HepG2 (cell line): ENCODE results near the gene ALK. TPM values are rescaled to one million over a fixed set of nuclear protein-coding genes. Genes with fewer than 3 reads are reported as not detected.

ENCODE experiments used
- HOMEZ ChIP-seq: IDR thresholded peaks from 2 replicates; pipeline ENCODE4 v1.6.1; 2016; ENCODE audit warnings: low read depth
- MTF2 ChIP-seq: sonication (generic); formaldehyde crosslinking; IDR thresholded peaks from 2 replicates; pipeline ENCODE4 v1.5.0; 2020; ENCODE audit warnings: missing genetic modification reagents, borderline replicate concordance
- NR2F2 ChIP-seq: IDR thresholded peaks from 2 replicates; pipeline ENCODE4 v1.6.1; 2012; ENCODE audit warnings: low read depth, inconsistent platforms, borderline replicate concordance
- POLR2A ChIP-seq, 2 experiments: IDR thresholded peaks; 2 replicates each; pipeline ENCODE4 v1.6.1; 2011; ENCODE audit warnings: low read depth in 2 of 2, low read length in 2 of 2, mild to moderate bottlenecking in 1 of 2, moderate library complexity in 1 of 2; ENCODE audit not compliant: insufficient read depth in 1 of 2
- SP140L ChIP-seq: sonication (generic); formaldehyde crosslinking; IDR thresholded peaks from 2 replicates; pipeline ENCODE4 v1.4.0; 2020; ENCODE audit warnings: missing genetic modification reagents, borderline replicate concordance
- ZNF329 ChIP-seq: sonication (generic); formaldehyde crosslinking; IDR thresholded peaks from 2 replicates; pipeline ENCODE4 v1.9.0; 2021; ENCODE audit warnings: low read depth, mild to moderate bottlenecking, missing genetic modification reagents
- ZNF564 ChIP-seq: sonication (generic); formaldehyde crosslinking; IDR thresholded peaks from 2 replicates; pipeline ENCODE4 v1.8.1; 2023; ENCODE audit warnings: mild to moderate bottlenecking, missing genetic modification reagents
- ZNF598 ChIP-seq: sonication (generic); formaldehyde crosslinking; IDR thresholded peaks from 2 replicates; pipeline ENCODE4 v1.5.1; 2020; ENCODE audit warnings: mild to moderate bottlenecking, missing genetic modification reagents, borderline replicate concordance
- ZNF619 ChIP-seq: sonication (generic); formaldehyde crosslinking; IDR thresholded peaks from 2 replicates; pipeline ENCODE4 v1.4.0; 2020; ENCODE audit warnings: mild to moderate bottlenecking, missing genetic modification reagents
- ZNF768 ChIP-seq: sonication (generic); formaldehyde crosslinking; IDR thresholded peaks from 2 replicates; pipeline ENCODE4 v1.4.0; 2020; ENCODE audit warnings: missing genetic modification reagents
- polyA plus RNA-seq, 8 experiments: library from polyadenylated mRNA; depleted of rRNA in 3 of 8; stranded (reverse) in 7 of 8; unstranded in 1 of 8; fragments of >200 nt; fragmentation: Illumina TruSeq in 4 of 8; extraction: Trizol in 4 of 8; gene quantifications; 2 replicates each; pipeline versions ENCODE4 v1.2.1 to v1.2.3, GENCODE V29; 2011 to 2016; ENCODE audit warnings: low read depth in 4 of 8, missing spikeins in 1 of 8, mixed read lengths in 1 of 8; ENCODE audit not compliant: insufficient read depth in 1 of 8
- total RNA-seq, 5 experiments: library from RNA; depleted of rRNA; stranded (reverse); fragments of >200 nt; fragmentation: Illumina TruSeq; extraction: Trizol; gene quantifications; 2 replicates each; pipeline ENCODE4 v1.2.3, GENCODE V29; 2016; ENCODE audit warnings: low read depth in 1 of 5
- TF ChIP-seq, protein P1 (sequence below): IDR thresholded peaks from 2 replicates; pipeline ENCODE4 v1.6.1; 2016; ENCODE audit warnings: low read depth, missing genetic modification reagents, missing compliant biosample characterization
- TF ChIP-seq, protein P2 (sequence below): sonication (generic); formaldehyde crosslinking; IDR thresholded peaks from 2 replicates; pipeline ENCODE4 v1.4.0; 2020; ENCODE audit warnings: mild to moderate bottlenecking, missing genetic modification reagents, borderline replicate concordance

ALK gene
- total and polyA plus RNA-seq, 2 of the 13 experiments (the other 11 are each of a cell fraction or from before 2014, with no cell fraction given), result not detected

DNA sequence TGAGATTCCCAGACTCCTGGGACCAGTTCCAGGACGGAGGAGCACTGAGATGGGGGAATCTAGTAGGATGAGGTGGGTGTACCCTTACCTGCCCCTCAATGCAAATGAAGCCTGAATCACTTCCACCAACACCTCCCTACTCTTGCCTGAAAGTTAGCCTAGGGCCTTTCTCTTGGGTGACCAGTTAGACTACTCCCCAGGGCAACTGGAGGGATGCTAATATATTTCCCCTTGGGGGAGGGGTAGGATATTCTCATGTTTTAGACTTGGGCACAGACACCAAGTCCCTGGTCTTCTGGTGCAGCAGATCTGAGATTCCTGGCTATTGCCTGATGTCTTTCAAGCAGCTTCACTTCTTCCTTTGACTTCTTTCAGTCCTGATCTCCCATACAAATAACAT lies 334.5 kb downstream of the ALK start (continued):
- TF ChIP-seq, protein P1, sequence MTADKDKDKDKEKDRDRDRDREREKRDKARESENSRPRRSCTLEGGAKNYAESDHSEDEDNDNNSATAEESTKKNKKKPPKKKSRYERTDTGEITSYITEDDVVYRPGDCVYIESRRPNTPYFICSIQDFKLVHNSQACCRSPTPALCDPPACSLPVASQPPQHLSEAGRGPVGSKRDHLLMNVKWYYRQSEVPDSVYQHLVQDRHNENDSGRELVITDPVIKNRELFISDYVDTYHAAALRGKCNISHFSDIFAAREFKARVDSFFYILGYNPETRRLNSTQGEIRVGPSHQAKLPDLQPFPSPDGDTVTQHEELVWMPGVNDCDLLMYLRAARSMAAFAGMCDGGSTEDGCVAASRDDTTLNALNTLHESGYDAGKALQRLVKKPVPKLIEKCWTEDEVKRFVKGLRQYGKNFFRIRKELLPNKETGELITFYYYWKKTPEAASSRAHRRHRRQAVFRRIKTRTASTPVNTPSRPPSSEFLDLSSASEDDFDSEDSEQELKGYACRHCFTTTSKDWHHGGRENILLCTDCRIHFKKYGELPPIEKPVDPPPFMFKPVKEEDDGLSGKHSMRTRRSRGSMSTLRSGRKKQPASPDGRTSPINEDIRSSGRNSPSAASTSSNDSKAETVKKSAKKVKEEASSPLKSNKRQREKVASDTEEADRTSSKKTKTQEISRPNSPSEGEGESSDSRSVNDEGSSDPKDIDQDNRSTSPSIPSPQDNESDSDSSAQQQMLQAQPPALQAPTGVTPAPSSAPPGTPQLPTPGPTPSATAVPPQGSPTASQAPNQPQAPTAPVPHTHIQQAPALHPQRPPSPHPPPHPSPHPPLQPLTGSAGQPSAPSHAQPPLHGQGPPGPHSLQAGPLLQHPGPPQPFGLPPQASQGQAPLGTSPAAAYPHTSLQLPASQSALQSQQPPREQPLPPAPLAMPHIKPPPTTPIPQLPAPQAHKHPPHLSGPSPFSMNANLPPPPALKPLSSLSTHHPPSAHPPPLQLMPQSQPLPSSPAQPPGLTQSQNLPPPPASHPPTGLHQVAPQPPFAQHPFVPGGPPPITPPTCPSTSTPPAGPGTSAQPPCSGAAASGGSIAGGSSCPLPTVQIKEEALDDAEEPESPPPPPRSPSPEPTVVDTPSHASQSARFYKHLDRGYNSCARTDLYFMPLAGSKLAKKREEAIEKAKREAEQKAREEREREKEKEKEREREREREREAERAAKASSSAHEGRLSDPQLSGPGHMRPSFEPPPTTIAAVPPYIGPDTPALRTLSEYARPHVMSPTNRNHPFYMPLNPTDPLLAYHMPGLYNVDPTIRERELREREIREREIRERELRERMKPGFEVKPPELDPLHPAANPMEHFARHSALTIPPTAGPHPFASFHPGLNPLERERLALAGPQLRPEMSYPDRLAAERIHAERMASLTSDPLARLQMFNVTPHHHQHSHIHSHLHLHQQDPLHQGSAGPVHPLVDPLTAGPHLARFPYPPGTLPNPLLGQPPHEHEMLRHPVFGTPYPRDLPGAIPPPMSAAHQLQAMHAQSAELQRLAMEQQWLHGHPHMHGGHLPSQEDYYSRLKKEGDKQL (CRISPR knock-in tag), result no peak
- TF ChIP-seq ZNF564 (CRISPR knock-in tag) (no peak), HOMEZ (CRISPR knock-in tag) (no peak), SP140L (no peak), MTF2 (CRISPR knock-in tag) (no peak), ZNF619 (CRISPR knock-in tag) (no peak), ZNF598 (CRISPR knock-in tag) (no peak), ZNF768 (CRISPR knock-in tag) (no peak), NR2F2 (no peak), ZNF329 (CRISPR knock-in tag) (no peak), POLR2A (IDR thresholded peaks at IDR 0.05; ENCODE audit: insufficient read depth in 1 of 2, low read depth in 2 of 2, low read length in 2 of 2) (no peak)
- TF ChIP-seq, protein P2, sequence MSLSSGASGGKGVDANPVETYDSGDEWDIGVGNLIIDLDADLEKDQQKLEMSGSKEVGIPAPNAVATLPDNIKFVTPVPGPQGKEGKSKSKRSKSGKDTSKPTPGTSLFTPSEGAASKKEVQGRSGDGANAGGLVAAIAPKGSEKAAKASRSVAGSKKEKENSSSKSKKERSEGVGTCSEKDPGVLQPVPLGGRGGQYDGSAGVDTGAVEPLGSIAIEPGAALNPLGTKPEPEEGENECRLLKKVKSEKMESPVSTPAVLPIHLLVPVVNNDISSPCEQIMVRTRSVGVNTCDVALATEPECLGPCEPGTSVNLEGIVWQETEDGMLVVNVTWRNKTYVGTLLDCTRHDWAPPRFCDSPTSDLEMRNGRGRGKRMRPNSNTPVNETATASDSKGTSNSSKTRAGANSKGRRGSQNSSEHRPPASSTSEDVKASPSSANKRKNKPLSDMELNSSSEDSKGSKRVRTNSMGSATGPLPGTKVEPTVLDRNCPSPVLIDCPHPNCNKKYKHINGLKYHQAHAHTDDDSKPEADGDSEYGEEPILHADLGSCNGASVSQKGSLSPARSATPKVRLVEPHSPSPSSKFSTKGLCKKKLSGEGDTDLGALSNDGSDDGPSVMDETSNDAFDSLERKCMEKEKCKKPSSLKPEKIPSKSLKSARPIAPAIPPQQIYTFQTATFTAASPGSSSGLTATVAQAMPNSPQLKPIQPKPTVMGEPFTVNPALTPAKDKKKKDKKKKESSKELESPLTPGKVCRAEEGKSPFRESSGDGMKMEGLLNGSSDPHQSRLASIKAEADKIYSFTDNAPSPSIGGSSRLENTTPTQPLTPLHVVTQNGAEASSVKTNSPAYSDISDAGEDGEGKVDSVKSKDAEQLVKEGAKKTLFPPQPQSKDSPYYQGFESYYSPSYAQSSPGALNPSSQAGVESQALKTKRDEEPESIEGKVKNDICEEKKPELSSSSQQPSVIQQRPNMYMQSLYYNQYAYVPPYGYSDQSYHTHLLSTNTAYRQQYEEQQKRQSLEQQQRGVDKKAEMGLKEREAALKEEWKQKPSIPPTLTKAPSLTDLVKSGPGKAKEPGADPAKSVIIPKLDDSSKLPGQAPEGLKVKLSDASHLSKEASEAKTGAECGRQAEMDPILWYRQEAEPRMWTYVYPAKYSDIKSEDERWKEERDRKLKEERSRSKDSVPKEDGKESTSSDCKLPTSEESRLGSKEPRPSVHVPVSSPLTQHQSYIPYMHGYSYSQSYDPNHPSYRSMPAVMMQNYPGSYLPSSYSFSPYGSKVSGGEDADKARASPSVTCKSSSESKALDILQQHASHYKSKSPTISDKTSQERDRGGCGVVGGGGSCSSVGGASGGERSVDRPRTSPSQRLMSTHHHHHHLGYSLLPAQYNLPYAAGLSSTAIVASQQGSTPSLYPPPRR (CRISPR knock-in tag), result no peak
- TF ChIP-seq, all 625 proteins: peak for 0
